Aortic smooth muscle cell (primary cell): ENCODE data around the gene TRPV2. TPM values are rescaled to one million over a fixed set of nuclear protein-coding genes. Genes with fewer than 3 reads are reported as not detected.

Experiments used
- total RNA-seq: library from RNA; depleted of rRNA; stranded (reverse); fragments of >200 nt; gene quantifications from 2 replicates; pipeline ENCODE4 v1.2.3, GENCODE V29; 2014

Gene TRPV2
- 34.3 and 40.8 TPM in 2 replicates for total RNA-seq

GRCh38 chr17:16415031-16415924, at the start of gene TRPV2:
TRPV2 (plus strand) TSS chr17:16415571; CDS start chr17:16417669, 2,098 bp downstream.

GRCh38 chr17:16380640-16381495, 34.5 kb upstream of the TRPV2 start, which contains the start of gene UBB:
UBB (plus strand) TSS chr17:16381091; CDS start chr17:16381908, 817 bp downstream.

Other genes with a start within 250 kb of the TRPV2 start
- gene NCOR1, start 200.0 kb upstream of the TRPV2 start, total RNA-seq: 90.5 and 113 TPM in 2 replicates
- 16.0 and 17.7 TPM in 2 replicates for gene PIGL, start 198.4 kb upstream of the TRPV2 start, total RNA-seq
- gene CENPV, start 62.1 kb upstream of the TRPV2 start, total RNA-seq: 7.0 and 7.3 TPM in 2 replicates
- 3,707 and 4,042 TPM in 2 replicates for gene UBB, start 34.5 kb upstream of the TRPV2 start, total RNA-seq
- gene LRRC75A, start 76.6 kb downstream of the TRPV2 start, total RNA-seq: 2.5 TPM in 2 replicates
- gene ZNF287, start 153.6 kb downstream of the TRPV2 start, total RNA-seq: 5.8 and 6.3 TPM in 2 replicates
- gene ZNF624, start 238.3 kb downstream of the TRPV2 start, total RNA-seq: 3.5 and 4.1 TPM in 2 replicates